Activated T-helper 9 cell treated with anti-CD3 and anti-CD28 coated beads, Interleukin-2, amount 50 U/mL, for 16 hours (primary cell): ENCODE measurements around the gene USP50.
"Not testable (repeated sequence)": the region's sequence is repeated elsewhere in the genome, so short reads cannot be mapped to it uniquely, and the experiment has no call there.

Experiments
- DNase-seq: peaks from one replicate; pipeline ENCODE4 v3.0.0-alpha.2; 2020; ENCODE audit warnings: low read depth

Gene USP50

GRCh38 chr15:50546566-50546965 is at the start of gene USP50:
Gene USP50, minus strand, starts transcription at chr15:50546666. Its CDS starts 141 bp downstream, at chr15:50546525.
- no peak for DNase-seq

GRCh38 chr15:50594311-50594710 is 47.8 kb upstream of the USP50 start:
- DNase-seq = no peak

GRCh38 chr15:50593761-50594160 is 47.3 kb upstream of the USP50 start:
- DNase-seq = no peak

DNA sequence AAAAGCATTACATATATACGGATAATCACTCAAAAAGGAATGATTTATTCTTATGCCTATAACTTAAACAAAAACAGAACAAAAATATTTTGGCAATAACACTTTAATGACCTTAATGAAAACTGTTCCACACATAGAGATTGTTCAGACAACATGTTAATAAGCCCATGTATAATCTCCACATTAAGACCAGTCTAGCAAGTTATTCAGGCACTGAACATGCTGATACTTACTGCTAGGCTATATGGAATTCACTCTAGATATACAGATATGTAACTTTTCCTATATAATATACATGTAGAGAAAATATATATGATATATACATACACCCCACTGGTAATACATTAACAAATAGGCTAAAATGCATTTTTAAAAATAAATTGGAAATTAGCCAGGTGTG is 43.8 kb upstream of the USP50 start:
- no peak for DNase-seq

- DNase-seq = no peak
These were observed 31.0 kb upstream of the USP50 start for GRCh38 chr15:50577492-50577891.

DNA sequence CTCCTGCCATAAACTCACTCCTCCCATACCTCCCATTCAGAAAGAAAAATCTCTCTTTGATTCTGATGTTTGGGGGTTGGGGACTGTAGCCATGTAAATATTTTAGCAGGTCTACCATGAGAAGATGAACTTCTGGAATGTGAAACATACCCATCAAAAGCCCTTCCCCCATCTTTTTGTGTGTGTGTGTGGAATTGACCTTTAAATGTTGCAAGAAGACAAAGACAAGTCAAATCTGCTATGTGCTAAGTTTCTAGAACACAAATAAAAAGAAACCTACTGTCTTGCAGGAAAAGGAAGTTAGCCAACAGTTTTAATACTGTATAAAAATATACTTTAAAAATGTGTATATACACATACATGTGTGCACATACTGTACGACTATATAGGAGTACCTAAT is 29.7 kb upstream of the USP50 start:
- no peak for DNase-seq

DNA sequence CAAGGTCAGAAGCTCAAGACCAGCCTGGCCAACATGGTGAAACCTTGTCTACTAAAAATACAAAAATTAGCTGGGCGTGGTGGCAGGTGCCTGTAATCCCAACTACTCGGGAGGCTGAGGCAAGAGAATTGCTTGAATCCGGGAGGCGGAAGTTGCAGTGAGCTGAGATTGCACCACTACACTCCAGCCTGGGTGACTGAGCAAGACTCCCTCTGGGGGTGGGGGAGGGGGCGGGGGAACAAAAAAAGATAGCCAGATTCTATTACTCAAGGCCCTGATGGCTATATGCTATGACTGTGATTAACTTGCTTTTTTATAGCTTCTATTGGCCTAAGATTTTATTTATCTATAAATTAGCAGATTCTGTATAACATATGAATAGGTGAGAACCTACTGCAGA is 27.4 kb upstream of the USP50 start:
- DNase-seq = not testable (repeated sequence)

DNA sequence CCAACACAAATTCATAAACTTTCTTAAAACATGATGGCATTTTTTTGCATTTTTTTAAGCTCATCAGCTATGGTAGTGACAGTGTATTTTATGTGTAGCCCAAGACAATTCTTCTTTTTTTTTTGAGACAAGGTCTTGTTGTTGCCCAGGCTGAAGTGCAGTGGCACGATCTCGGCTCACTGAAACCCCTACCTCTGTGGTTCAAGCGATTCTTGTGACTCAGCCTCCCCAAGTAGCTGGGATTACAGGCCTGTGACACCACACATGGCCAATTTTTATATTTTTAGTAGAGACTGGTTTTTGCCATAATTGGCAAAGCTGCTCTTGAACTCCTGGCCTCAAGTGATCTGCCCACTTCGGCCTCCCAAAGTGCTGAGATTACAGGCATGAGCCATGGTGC is 17.3 kb upstream of the USP50 start:
- DNase-seq = no peak

DNA sequence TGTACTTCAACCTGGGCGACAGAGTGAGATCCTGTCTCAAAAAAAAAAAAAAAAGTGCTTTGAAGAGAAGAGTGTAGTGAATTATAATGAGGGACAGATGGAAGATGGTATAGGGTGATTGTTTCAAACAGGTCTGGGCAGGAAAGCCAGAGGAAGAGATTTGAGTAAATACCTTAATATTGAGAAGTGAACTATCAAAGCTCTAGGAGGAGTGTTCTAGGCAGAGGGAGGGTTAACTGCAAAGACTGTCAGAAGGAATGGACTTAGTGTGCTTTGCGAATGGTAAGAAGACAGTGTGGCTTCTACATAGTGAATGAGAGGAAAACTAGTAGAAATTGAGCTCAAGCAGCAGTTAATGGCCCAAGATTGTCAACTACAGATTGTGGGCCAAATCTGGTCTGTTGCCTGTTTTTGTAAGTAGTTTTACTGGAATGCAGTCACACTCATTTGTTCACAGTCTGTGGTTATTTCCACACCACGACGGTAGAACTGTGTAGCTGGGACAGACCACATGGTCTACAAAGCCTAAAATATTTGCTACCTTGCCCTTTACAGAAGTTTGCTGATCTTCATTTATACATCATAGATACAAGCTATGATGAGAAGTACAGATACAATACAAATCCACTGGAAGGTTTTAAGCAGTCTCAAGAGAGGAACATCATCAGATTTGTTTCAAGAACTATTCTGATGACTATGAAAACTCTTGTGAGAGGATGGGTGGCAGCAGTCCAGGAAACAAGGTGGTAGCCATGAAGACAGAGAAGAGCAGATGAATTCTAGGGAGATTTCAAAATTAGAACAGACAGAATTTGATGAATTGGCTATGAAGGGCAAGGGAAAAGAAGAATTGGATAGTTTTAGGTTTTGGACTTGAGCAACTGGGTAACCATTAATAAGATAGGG is 16.5 kb upstream of the USP50 start:
- no peak for DNase-seq

DNA sequence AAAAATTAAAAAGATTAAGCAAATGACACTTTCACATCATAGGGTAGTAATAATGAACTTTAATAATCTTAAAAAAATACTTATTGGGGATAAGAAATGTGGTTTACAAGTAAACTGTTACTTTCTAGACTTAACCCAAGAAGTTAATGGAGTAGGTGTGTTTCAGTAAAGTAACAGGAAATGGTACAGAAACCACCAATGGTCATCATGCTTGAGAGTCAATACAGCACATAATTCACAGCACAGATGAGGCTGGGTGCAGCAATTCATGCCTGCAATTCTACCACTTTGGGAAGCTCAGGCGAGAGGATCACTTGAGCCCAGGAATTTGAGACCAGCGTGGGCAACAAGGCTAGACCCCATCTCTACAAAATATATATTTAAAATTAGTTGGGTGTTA is 11.5 kb upstream of the USP50 start:
- DNase-seq = no peak

- DNase-seq = no peak
These were observed 10.3 kb upstream of the USP50 start for GRCh38 chr15:50556642-50557371.

DNA sequence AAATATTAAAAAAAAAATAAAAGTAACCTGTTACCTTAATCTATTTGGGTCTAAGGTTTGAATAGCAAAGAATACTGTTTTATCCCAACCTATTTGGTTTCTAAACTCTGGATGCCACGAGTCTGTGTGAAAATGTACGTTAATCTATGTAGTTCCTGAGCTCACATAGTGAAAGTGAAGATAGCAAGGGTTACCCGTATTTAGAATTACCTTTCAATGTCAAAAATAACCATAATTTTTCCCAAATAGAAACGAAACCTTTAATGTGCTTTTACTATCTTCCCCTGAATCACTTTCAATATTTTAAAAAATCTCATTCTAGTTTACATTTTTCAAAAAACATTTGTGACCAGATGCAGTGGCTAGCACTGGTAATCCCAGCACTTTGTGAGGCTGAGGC is 5.8 kb upstream of the USP50 start:
- DNase-seq = no peak

GRCh38 chr15:50549326-50549725 is 2.9 kb upstream of the USP50 start:
- no peak for DNase-seq

GRCh38 chr15:50544368-50544767 is 2.1 kb downstream of the USP50 start:
- DNase-seq = no peak

GRCh38 chr15:50543556-50543955 is 2.9 kb downstream of the USP50 start:
- no peak for DNase-seq

DNA sequence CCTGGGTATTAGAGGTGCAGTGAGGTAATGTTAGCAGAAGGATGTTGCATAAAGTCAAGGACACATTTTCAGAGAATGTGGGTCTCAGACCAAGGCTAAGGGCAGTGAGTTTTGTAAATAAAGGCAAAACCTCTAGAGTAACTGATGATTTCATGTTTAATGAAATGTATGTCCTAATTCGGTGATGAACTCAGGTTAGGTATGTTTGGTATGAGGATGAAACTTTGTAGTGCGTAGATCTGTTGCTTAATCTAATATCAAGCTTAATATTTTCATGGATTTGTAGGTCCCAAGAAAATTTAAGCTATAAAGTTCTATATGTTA is 3.6 kb downstream of the USP50 start:
- DNase-seq = no peak

- DNase-seq = no peak
These were observed 14.7 kb downstream of the USP50 start for GRCh38 chr15:50531766-50532165.

- no peak for DNase-seq
These were observed 15.3 kb downstream of the USP50 start for GRCh38 chr15:50531163-50531562.

DNA sequence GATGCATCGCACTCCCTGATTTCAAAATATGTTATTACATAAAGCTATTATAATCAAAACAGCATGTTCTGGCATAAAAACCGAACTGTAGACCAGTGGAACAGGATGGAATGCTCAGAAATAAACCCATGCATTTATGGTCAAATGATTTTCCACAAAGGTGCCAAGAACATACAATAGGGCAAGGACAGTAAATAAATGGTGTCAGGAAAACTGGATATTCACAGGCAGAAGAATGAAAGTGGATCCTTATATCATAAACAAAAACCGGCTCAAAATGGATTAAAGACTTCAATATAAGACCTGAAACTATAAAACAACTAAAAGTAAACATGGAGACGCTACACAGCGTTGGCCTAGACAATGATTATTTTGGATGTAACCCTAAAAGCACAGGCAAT is 22.6 kb downstream of the USP50 start:
- no peak for DNase-seq

DNA sequence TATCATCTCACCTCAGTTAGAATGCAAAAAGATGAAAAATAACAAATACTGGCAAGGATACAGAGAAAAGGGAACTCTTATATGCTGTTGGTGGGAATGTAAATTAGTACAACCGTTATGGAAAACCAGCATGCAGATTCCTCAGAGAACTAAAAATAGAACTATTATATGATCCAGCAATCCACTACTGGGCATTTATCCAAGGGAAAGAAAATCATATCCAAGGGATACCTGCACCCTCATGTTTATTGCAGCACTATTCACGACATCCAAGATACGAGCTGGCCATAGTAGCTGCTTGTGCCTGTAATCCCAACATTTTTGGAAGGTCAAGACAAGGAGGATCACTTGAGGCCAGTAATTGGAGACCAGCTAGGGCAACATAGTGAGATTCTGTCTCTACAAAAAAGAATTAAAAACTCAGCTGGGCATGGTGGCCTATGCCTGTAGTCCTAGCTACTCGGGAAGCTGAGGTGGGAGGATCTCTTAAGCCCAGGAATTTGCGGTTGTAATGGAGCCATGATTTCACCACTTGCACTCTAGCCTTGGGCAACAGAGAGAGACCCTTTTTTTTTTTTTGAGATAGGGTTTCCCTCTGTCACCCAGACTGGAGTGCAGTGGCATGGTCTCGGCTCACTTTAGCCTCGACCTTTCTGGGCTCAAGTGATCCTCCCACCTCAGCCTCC is 26.6 kb downstream of the USP50 start:
- DNase-seq = no peak

DNA sequence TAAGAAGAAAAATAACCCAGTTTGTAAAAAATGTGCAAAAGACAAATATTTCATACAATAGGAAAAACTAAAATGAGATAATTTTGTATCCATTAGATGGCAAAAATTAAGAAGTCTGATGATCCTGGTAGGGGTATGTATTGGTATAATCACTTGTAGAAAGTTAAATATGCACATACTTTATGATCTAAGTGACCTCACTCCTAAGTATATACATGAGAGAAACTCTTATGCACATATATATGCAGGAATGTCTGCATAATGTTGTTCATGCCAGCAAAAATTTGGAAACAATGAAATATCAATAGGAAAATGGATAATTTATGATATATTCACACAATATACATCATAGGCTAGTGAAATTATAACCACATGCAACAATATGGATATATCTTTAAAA is 33.5 kb downstream of the USP50 start:
- no peak for DNase-seq

GRCh38 chr15:50506121-50506520 is 40.3 kb downstream of the USP50 start:
- DNase-seq = no peak

- DNase-seq = not testable (repeated sequence)
These were observed 40.8 kb downstream of the USP50 start for GRCh38 chr15:50505656-50506055.
